HepG2 (cell line): ENCODE results near the gene ERRFI1. TPM values are rescaled to one million over a fixed set of nuclear protein-coding genes. Genes with fewer than 3 reads are reported as not detected.
A peak's percentile ranks its signal among the peaks of the same experiment; 100 is the strongest.

Experiments
- AGO2 ChIP-seq: fragments of 200-400 bp; formaldehyde crosslinking; optimal IDR thresholded peaks from 2 replicates; pipeline ENCODE3; 2017; ENCODE audit warnings: mild to moderate bottlenecking, low read depth, low read length, moderate library complexity
- AHR ChIP-seq: IDR thresholded peaks from 2 replicates; pipeline ENCODE4 v1.6.1; 2018; ENCODE audit warnings: missing genetic modification reagents, missing compliant biosample characterization
- CENPT ChIP-seq: sonication (generic); formaldehyde crosslinking; IDR thresholded peaks from 2 replicates; pipeline ENCODE4 v1.8.0; 2022; ENCODE audit warnings: low read depth, mild to moderate bottlenecking, moderate library complexity, missing genetic modification reagents
- GATA4 ChIP-seq: sonication (generic); IDR thresholded peaks from 2 replicates; pipeline ENCODE4 v1.6.1; 2016; ENCODE audit warnings: antibody characterized with exemption, low read depth, borderline replicate concordance
- GATAD2A ChIP-seq: IDR thresholded peaks from 2 replicates; pipeline ENCODE4 v1.6.1; 2016
- HNF4G ChIP-seq, 2 experiments: sonication (generic) in 1 of 2; formaldehyde crosslinking in 1 of 2; IDR thresholded peaks; 2 replicates each; pipeline versions ENCODE4 v1.4.0 to v1.6.1; 2011 to 2020; ENCODE audit warnings: borderline replicate concordance in 2 of 2, low read depth in 2 of 2, mild to moderate bottlenecking in 2 of 2, low read length in 1 of 2, missing genetic modification reagents in 1 of 2, moderate library complexity in 1 of 2
- KLF6 ChIP-seq: IDR thresholded peaks from 2 replicates; pipeline ENCODE4 v1.8.0; 2016; ENCODE audit warnings: missing biosample characterization, missing genetic modification reagents
- MEIS1 ChIP-seq: sonication (generic); formaldehyde crosslinking; IDR thresholded peaks from 2 replicates; pipeline ENCODE4 v1.9.0; 2021; ENCODE audit warnings: mild to moderate bottlenecking, missing genetic modification reagents, moderate library complexity, borderline replicate concordance
- NCOA2 ChIP-seq: sonication (generic); formaldehyde crosslinking; IDR thresholded peaks from 2 replicates; pipeline ENCODE4 v1.8.0; 2022; ENCODE audit warnings: inconsistent platforms
- NR2C2 ChIP-seq: sonication (generic); formaldehyde crosslinking; IDR thresholded peaks from 2 replicates; pipeline ENCODE4 v1.4.0; 2020; ENCODE audit warnings: missing genetic modification reagents, mild to moderate bottlenecking, moderate library complexity, borderline replicate concordance
- POLR2G ChIP-seq: fragments of 200-400 bp; formaldehyde crosslinking; IDR thresholded peaks from 2 replicates; pipeline ENCODE4 v1.6.1; 2018; ENCODE audit warnings: mild to moderate bottlenecking, low read depth, low read length, moderate library complexity
- RAD51 ChIP-seq: fragments of 450-650 bp; IDR thresholded peaks from 2 replicates; pipeline ENCODE4 v1.6.1; 2016; ENCODE audit warnings: borderline replicate concordance
- RARA ChIP-seq: IDR thresholded peaks from 2 replicates; pipeline ENCODE4 v1.6.1; 2016; ENCODE audit warnings: missing genetic modification reagents, missing compliant biosample characterization
- RBAK ChIP-seq: sonication (generic); formaldehyde crosslinking; IDR thresholded peaks from 2 replicates; pipeline ENCODE4 v1.5.1; 2020; ENCODE audit warnings: mild to moderate bottlenecking, missing genetic modification reagents
- SAFB2 ChIP-seq: sonication (generic); formaldehyde crosslinking; IDR thresholded peaks from 2 replicates; pipeline ENCODE4 v1.5.1; 2020; ENCODE audit warnings: missing genetic modification reagents, low read depth, mild to moderate bottlenecking, borderline replicate concordance
- ZBTB3 ChIP-seq: sonication (generic); formaldehyde crosslinking; IDR thresholded peaks from 2 replicates; pipeline ENCODE4 v1.4.0; 2020; ENCODE audit warnings: low read depth, mild to moderate bottlenecking, moderate library complexity, missing genetic modification reagents, borderline replicate concordance
- ZFP62 ChIP-seq: sonication (generic); formaldehyde crosslinking; IDR thresholded peaks from 2 replicates; pipeline ENCODE4 v1.4.0; 2020; ENCODE audit warnings: missing genetic modification reagents
- ZNF121 ChIP-seq: sonication (generic); formaldehyde crosslinking; IDR thresholded peaks from 2 replicates; pipeline ENCODE4 v1.5.0; 2020; ENCODE audit warnings: mild to moderate bottlenecking, missing genetic modification reagents
- ZNF225 ChIP-seq: sonication (generic); formaldehyde crosslinking; IDR thresholded peaks from 2 replicates; pipeline ENCODE4 v1.4.0; 2020; ENCODE audit warnings: mild to moderate bottlenecking, missing genetic modification reagents
- ZNF24 ChIP-seq: fragments of 450-650 bp; IDR thresholded peaks from 2 replicates; pipeline ENCODE4 v1.6.1; 2017; ENCODE audit warnings: antibody characterized with exemption, mild to moderate bottlenecking
- ZNF720 ChIP-seq: sonication (generic); formaldehyde crosslinking; IDR thresholded peaks from 2 replicates; pipeline ENCODE4 v1.4.0; 2020; ENCODE audit warnings: missing genetic modification reagents
- ZNF766 ChIP-seq: sonication (generic); formaldehyde crosslinking; IDR thresholded peaks from 2 replicates; pipeline ENCODE4 v1.5.0; 2020; ENCODE audit warnings: missing genetic modification reagents, borderline replicate concordance
- ZNF839 ChIP-seq: sonication (generic); formaldehyde crosslinking; IDR thresholded peaks from 2 replicates; pipeline ENCODE4 v1.4.0; 2020; ENCODE audit warnings: missing genetic modification reagents, mild to moderate bottlenecking, borderline replicate concordance
- ZNF879 ChIP-seq: sonication (generic); formaldehyde crosslinking; IDR thresholded peaks from 2 replicates; pipeline ENCODE4 v1.8.1; 2023; ENCODE audit warnings: missing genetic modification reagents
- ZSCAN30 ChIP-seq: sonication (generic); formaldehyde crosslinking; IDR thresholded peaks from 2 replicates; pipeline ENCODE4 v1.5.0; 2020; ENCODE audit warnings: mild to moderate bottlenecking, missing genetic modification reagents
- polyA plus RNA-seq, 8 experiments: library from polyadenylated mRNA; depleted of rRNA in 3 of 8; stranded (reverse) in 7 of 8; unstranded in 1 of 8; fragments of >200 nt; fragmentation: Illumina TruSeq in 4 of 8; extraction: Trizol in 4 of 8; gene quantifications; 2 replicates each; pipeline versions ENCODE4 v1.2.1 to v1.2.3, GENCODE V29; 2011 to 2016; ENCODE audit warnings: low read depth in 4 of 8, missing spikeins in 1 of 8, mixed read lengths in 1 of 8; ENCODE audit not compliant: insufficient read depth in 1 of 8
- total RNA-seq, 5 experiments: library from RNA; depleted of rRNA; stranded (reverse); fragments of >200 nt; fragmentation: Illumina TruSeq; extraction: Trizol; gene quantifications; 2 replicates each; pipeline ENCODE4 v1.2.3, GENCODE V29; 2016; ENCODE audit warnings: low read depth in 1 of 5
- TF ChIP-seq, protein P1 (sequence below): sonication (generic); formaldehyde crosslinking; IDR thresholded peaks from 2 replicates; pipeline ENCODE4 v1.5.1; 2020; ENCODE audit warnings: mild to moderate bottlenecking, missing genetic modification reagents
- TF ChIP-seq, protein P2 (sequence below): sonication (generic); formaldehyde crosslinking; IDR thresholded peaks from 2 replicates; pipeline ENCODE4 v1.5.0; 2020; ENCODE audit warnings: mild to moderate bottlenecking, missing genetic modification reagents

The ERRFI1 gene
- total and polyA plus RNA-seq, 2 of the 13 experiments (the other 11 are each of a cell fraction or from before 2014, with no cell fraction given): 84.4 to 753 TPM

DNA sequence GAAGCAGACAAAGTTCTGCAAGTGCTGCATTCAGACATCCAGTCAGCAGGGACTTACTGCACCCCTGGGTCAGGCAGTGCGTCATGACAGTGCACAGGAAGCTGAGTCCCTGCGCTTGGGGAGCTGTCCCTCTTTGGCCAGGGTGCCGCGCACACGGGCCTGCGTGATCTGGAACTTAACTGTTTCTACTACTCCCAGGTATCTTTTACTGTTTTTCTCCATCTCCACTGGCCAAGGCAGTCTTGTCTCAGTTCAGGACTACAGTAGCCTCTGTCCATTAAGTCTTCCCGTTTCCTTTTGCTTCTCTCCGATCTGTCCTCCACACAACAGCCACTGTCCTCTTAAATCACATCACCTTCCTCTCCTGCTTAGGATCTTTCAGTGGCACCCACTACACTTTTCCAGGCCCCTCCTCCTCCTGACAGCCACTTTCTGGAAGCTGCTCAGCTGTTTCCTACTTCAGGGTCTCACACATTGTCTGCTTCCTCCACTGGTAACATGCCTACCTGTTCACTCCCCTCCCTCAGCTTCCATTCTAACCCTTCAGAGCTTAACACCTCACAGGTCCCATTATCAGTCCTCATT is 15.9 kb downstream of the ERRFI1 start (continued):
- TF ChIP-seq RBAK (CRISPR knock-in tag) (no peak), ZNF839 (no peak), GATA4 (peak; percentile 27; the same call in 1 of the 2 replicates), ZNF720 (CRISPR knock-in tag) (no peak), ZNF24 (no peak), SAFB2 (CRISPR knock-in tag) (peak; percentile 78; the same call in 1 of the 2 replicates), MEIS1 (CRISPR knock-in tag) (0 out of 2 replicates have a peak, but pooled peaks have one; percentile 44), RARA (CRISPR knock-in tag) (peak; percentile 6; the same call in 1 of the 2 replicates), AHR (CRISPR knock-in tag) (0 out of 2 replicates have a peak, but pooled peaks have one; percentile 37), GATAD2A (CRISPR knock-in tag) (no peak), ZSCAN30 (CRISPR knock-in tag) (no peak), NCOA2 (CRISPR knock-in tag) (no peak), RAD51 (no peak), POLR2G (peak; percentile 62), KLF6 (CRISPR knock-in tag) (0 out of 2 replicates have a peak, but pooled peaks have one; percentile 23), ZNF225 (CRISPR knock-in tag) (no peak), ZNF879 (CRISPR knock-in tag) (no peak), ZNF121 (CRISPR knock-in tag) (no peak), CENPT (CRISPR knock-in tag) (0 out of 2 replicates have a peak, but pooled peaks have one; percentile 49), ZFP62 (no peak), HNF4G (IDR thresholded peaks at IDR 0.05; ENCODE audit: borderline replicate concordance, low read depth, low read length) (no peak), HNF4G (CRISPR knock-in tag; IDR thresholded peaks at IDR 0.05; ENCODE audit: borderline replicate concordance, low read depth) (no peak), AGO2 (peak; percentile 90), NR2C2 (no peak), ZNF766 (CRISPR knock-in tag) (no peak), ZBTB3 (CRISPR knock-in tag) (0 out of 2 replicates have a peak, but pooled peaks have one; percentile 11)
- TF ChIP-seq, protein P1, sequence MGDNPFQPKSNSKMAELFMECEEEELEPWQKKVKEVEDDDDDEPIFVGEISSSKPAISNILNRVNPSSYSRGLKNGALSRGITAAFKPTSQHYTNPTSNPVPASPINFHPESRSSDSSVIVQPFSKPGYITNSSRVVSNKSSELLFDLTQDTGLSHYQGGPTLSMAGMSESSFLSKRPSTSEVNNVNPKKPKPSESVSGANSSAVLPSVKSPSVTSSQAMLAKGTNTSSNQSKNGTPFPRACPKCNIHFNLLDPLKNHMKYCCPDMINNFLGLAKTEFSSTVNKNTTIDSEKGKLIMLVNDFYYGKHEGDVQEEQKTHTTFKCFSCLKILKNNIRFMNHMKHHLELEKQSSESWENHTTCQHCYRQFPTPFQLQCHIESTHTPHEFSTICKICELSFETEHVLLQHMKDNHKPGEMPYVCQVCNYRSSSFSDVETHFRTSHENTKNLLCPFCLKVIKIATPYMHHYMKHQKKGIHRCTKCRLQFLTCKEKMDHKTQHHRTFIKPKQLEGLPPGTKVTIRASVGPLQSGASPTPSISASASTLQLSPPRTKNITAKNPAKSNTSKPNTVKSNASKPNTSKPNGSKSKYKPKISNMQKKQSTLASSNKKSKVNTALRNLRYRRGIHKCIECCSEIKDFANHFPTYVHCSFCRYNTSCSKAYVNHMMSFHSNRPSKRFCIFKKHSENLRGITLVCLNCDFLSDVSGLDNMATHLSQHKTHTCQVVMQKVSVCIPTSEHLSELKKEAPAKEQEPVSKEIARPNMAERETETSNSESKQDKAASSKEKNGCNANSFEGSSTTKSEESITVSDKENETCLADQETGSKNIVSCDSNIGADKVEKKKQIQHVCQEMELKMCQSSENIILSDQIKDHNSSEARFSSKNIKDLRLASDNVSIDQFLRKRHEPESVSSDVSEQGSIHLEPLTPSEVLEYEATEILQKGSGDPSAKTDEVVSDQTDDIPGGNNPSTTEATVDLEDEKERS (CRISPR knock-in tag): 0 out of 2 replicates have a peak, but pooled peaks have one; percentile 1
- TF ChIP-seq, protein P2, sequence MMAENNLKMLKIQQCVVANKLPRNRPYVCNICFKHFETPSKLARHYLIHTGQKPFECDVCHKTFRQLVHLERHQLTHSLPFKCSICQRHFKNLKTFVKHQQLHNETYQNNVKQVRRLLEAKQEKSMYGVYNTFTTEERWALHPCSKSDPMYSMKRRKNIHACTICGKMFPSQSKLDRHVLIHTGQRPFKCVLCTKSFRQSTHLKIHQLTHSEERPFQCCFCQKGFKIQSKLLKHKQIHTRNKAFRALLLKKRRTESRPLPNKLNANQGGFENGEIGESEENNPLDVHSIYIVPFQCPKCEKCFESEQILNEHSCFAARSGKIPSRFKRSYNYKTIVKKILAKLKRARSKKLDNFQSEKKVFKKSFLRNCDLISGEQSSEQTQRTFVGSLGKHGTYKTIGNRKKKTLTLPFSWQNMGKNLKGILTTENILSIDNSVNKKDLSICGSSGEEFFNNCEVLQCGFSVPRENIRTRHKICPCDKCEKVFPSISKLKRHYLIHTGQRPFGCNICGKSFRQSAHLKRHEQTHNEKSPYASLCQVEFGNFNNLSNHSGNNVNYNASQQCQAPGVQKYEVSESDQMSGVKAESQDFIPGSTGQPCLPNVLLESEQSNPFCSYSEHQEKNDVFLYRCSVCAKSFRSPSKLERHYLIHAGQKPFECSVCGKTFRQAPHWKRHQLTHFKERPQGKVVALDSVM (CRISPR knock-in tag): no peak
